GM21381 (cell line): ENCODE results near the gene GRIN2A.

Experiments used
- ATAC-seq: cut with Tn5 transposase; IDR thresholded peaks from one replicate; pipeline ENCODE4 v1.9.1; 2021; ENCODE audit warnings: mild to moderate bottlenecking, moderate library complexity; ENCODE audit not compliant: unreplicated experiment

GRIN2A gene

DNA sequence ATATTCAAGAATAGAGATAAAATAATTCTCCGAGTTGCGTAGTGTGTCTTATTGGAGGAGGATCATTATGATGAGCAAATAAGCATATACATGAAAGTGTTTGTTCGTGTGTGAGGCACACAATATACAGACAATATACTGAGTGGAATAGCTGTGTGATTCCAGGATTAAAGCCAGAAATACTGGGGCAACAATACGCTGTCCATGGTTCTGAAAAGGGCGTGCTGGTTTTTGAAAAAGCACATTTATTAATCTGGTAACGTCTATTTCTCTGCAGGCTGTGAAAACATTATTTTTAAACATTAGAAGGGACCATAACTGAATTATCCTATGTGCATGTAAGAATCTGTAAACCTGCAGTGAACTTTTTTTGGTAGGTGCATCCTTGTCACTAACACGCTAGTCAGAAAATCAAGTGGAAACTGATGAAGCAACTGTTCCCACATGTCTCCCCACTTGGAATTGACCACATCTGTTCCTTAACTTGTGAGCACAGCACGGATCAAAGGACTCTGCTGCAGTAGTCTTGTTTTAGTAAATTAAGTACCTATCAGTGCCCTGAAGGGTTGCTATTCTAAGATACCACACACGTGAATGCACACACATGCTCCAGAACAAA lies 346.0 kb downstream of the GRIN2A start:
- no peak for ATAC-seq

DNA sequence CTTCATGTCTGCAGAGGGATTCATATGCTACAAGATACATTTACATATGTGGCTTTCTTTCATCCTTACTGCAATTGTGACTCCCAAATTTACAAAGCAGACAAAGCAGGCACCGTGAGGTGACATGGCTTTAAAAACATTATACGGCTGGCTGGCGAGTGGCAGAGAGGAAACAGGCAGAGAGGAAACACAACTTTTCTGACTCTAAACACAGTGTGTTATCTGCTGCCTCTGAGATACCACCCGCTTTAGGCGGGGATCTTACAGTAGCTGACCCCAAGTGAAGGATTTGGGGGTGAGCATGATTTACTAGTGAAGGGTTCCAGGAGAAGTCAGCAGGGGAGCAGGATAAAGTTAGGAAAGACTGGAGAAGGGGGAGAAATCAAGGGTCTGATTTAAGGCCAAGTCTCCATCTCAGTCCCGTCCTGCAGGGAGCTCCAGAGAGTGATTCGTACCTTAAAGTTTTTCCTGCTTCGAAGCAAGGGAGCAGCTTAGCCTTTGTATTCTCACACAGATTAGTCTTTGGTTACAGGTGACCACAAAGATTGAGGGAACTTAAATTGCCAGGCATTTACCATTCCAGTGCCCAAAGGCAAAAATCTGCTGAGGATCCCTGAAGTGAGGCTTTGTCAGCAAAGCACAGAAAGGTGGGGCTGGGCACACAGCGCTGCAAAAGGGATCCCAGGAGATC lies 355.0 kb downstream of the GRIN2A start:
- no peak for ATAC-seq

DNA sequence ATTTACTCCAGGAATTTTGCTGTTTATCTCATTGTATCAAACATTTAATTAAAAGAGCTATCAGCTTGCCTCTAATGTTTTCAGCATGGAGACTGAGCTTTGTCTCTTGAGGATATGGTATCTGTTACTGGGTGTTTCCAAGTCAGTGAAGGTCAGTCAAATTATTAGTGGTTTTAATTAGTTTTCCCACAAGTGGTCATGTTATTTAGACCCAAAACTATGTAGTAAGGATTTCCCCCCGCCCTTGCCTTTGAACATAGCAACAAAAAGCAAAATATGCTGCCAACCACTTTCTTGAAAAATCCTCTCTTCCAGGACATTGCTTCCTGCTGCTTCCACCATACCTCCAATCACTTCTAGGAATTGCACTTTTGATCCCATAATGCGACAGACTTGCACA lies 355.6 kb downstream of the GRIN2A start:
- no peak for ATAC-seq

DNA sequence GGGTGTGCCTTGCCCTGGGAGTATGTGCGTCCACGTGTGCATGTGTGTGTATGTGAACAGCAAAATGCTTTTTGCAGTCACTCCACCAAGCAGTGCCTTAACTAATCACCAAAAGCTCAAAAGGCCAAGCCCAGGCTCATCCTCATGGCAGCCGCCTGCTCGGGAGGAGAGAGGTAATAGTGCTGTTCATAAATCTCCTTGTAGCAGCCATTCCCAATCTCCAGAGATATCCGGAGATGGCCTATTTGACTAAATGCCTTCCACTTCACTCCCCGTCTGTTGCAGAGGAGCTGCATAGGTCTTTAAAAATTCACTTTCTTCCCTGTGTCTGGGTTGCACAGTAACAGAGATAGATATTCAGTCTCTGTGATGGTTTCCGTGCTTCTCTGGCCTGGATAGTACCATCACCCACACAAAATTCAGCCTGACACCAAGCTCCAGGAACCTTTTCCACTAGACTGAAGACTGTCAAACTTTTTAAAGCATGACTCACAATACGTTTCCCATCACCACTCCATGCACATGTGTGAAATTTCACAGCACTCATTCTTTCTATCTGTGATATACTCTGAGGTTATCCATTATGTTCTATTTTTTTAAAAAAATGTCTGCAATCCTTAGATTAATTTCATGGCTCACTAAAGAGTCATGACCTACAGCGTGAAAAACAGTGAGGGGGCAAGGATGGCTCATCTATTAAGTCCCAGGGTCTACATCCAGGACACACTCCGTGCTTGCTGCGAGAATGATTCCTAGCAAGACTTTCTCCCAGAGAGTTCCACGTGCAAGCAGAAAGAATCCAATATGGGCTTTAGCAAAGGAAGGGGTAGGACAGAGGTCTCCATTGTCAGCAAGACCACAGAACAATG lies 357.8 kb downstream of the GRIN2A start:
- ATAC-seq = no peak

GRCh38 chr16:9823510-9823909 lies 358.7 kb downstream of the GRIN2A start:
- no peak for ATAC-seq

- no peak for ATAC-seq
These were observed 360.3 kb downstream of the GRIN2A start for GRCh38 chr16:9821970-9822369.

DNA sequence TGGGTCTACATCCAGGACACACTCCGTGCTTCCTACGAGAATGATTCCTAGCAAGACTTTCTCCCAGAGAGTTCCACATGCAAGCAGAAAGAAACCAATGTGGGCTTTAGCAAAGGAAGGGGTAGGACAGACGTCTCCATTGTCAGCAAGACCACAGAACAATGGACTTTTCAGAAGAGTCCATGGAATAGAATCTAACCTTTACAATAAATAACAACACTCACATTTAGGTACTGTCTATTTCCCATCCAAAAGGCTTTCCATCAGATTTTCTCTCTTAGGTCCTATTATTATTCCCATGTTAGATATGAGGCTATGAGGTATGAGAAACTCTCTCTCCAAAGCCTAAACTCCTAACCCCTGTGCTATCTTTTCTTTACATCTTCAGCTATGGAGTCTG lies 360.9 kb downstream of the GRIN2A start:
- no peak for ATAC-seq

GRCh38 chr16:9820476-9821246 lies 361.6 kb downstream of the GRIN2A start:
- ATAC-seq = no peak

- ATAC-seq = no peak
These were observed 363.5 kb downstream of the GRIN2A start for GRCh38 chr16:9818702-9819101.

- no peak for ATAC-seq
These were observed 364.6 kb downstream of the GRIN2A start for GRCh38 chr16:9817586-9817985.

DNA sequence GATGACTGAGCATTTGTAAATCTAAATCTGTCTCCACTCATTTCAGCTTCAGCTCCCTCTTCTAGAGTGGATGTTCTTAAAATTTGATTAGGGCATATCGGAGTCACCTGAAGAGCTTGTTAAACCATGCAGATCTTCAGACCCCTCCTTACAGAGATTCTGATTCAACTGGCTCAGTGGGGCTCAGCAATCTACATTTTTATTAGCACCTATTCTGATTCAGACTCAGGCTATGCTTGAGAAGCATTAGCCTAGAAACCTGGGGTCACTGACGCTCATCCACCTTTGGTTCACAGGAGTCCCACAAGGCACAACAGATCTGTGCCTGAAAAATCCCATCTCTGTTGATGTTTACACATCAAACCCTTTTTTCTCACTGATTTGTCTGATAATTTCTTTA lies 365.6 kb downstream of the GRIN2A start:
- ATAC-seq = no peak

DNA sequence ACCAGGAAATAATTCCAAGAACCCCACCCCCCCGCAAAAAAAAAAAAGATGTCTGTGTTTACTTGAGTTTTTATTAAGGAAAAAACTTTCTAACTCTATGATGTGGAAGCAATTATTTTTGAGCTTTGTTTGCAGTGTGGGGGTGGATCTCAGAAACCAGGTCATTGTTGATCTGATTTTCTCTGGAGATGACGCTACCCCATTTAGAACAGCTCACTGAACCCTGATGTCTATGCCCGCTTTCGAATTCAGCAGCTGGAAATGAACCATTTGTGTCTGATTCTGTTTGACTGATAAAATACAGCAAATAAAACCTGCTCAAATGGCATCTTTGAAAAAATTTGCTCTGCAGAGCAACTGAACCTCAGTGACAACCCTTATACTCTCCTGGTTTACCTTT lies 368.6 kb downstream of the GRIN2A start:
- ATAC-seq = no peak

GRCh38 chr16:9808210-9808609 lies 374.0 kb downstream of the GRIN2A start:
- no peak for ATAC-seq

- no peak for ATAC-seq
These were observed 374.9 kb downstream of the GRIN2A start for GRCh38 chr16:9807302-9807701.

DNA sequence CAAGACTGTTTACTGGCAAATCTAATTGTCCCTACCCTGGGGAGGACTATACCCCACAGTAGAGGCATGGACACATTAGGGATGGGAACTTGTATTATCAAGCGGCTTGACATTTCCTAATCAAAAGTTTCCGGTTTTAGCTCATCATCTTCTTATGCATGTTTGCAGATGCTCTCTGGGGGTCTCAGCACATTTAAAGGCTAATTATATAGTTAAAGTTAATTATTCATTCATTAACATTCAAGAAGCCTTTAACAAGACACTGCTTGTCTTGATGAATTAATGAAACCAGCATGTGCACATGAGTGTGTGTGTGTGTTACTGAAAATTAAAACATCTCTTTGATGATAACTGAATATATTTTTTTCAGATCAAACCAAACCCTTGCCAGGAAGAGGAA lies 377.1 kb downstream of the GRIN2A start:
- no peak for ATAC-seq

DNA sequence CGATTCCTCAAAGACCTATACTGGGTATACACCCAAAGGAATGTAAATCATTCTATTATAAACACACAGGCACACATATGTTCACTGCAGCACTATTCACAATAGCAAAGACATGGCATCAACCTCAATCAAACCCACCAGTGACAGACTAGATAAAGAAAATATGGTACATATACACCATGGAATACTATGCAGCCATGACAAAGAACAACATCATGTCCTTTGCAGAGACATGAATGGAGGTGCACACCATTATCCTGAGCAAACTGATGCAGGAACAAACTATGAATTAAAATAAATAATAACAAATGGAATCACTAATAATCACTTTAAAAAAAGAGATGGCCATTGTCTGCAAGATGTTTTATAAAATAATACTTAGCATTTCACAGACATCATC lies 380.1 kb downstream of the GRIN2A start:
- no peak for ATAC-seq

- ATAC-seq = no peak
These were observed 380.6 kb downstream of the GRIN2A start for GRCh38 chr16:9801651-9802050.

DNA sequence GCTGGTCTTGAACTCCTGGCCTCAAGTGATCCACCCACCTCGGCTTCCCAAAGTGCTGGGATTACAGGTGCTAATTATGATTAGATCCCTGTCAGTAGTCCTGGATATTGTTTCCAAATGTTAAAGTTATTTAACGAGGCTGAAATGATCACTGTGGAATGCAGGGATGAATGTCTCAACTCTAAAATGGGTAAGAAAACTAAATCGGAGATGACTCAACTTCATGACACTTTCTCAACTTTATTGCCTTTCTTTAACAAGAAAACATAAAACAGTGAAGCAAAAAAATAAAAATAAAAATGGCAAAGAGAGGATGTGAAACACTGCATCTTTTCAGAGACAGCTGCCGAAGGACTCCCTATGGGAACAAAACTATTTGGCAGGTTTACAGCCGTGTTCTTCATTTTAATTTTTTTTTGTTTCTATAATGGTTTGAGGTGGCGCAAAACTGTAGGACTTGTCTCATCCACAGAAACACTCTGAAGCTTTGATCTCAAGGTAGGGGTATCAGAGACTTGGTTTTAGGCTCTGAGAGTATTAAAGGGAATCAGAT lies 382.0 kb downstream of the GRIN2A start:
- ATAC-seq = no peak

GRCh38 chr16:9798952-9799580 lies 383.2 kb downstream of the GRIN2A start:
- no peak for ATAC-seq

- ATAC-seq = no peak
These were observed 383.8 kb downstream of the GRIN2A start for GRCh38 chr16:9798474-9798873.
